ENCODE results near the gene MMAB. TPM values are rescaled to one million over a fixed set of nuclear protein-coding genes. Genes with fewer than 3 reads are reported as not detected.

MMAB gene
- polyA plus RNA-seq, 4 donors, result 23.9 to 95.9 (median 33.1) TPM

- Histone ChIP-seq H3K27ac (ENCODE audit: low read depth in 1 of 3, low read length in 2 of 3) (no peak overlapping the region), H3K4me3 (ENCODE audit: low read depth in 1 of 3, low read length in 3 of 3) (no peak overlapping the region), H3K36me3 (ENCODE audit: control insufficient read depth in 3 of 3, insufficient read depth in 2 of 3, low read depth in 1 of 3, low read length in 3 of 3) (peaks cover 2 to 76% (median 6%) of the 10 kb centered on the region in 3 donors), H3K9me3 (ENCODE audit: control insufficient read depth in 2 of 2, insufficient read depth in 1 of 2, low read depth in 1 of 2, low read length in 1 of 2) (peaks cover 0 to 2% of the 10 kb centered on the region in 2 donors), H3K4me1 (ENCODE audit: control insufficient read depth in 3 of 3, insufficient read depth in 2 of 3, low read depth in 1 of 3, low read length in 2 of 3) (peaks cover 0 to 1% (median under 1%) of the 10 kb centered on the region in 3 donors), H3K27me3 (ENCODE audit: control insufficient read depth in 3 of 3, insufficient read depth in 3 of 3, low read length in 3 of 3) (no peaks in the 10 kb centered on the region)
- FAIRE-seq (no peak), DNase-seq (no peak)
- 88 to 92% (median 91%) methylated on average over 10 of the region's 10 CpGs for WGBS, 3 donors
These were observed 6.0 kb downstream of the MMAB start for GRCh38 chr12:109567296-109567695.

GRCh38 chr12:109566424-109566823 lies 6.9 kb downstream of the MMAB start:
- 85 to 91% (median 90%) methylated on average over 8 of the region's 8 CpGs for WGBS, 3 donors
- no peak for FAIRE-seq

GRCh38 chr12:109563291-109564284 lies 9.7 kb downstream of the MMAB start:
- FAIRE-seq (no peak), DNase-seq (no peak)
- peaks cover 0 to 3% of the 10 kb centered on the region in 2 donors for H3K9me3 ChIP-seq (ENCODE audit: control insufficient read depth in 2 of 2, insufficient read depth in 1 of 2, low read depth in 1 of 2, low read length in 1 of 2)
- 88 to 95% (median 94%) methylated on average over 30 of the region's 30 CpGs for WGBS, 3 donors
- no peaks in the 10 kb centered on the region for H3K27me3 ChIP-seq (ENCODE audit: control insufficient read depth in 3 of 3, insufficient read depth in 3 of 3, low read length in 3 of 3)
- no peak overlapping the region for H3K27ac ChIP-seq (ENCODE audit: low read depth in 1 of 3, low read length in 2 of 3)
- H3K4me3 ChIP-seq (ENCODE audit: low read depth in 1 of 3, low read length in 3 of 3), result no peak overlapping the region
- peaks cover 0 to 7% (median 0%) of the 10 kb centered on the region in 3 donors for H3K4me1 ChIP-seq (ENCODE audit: control insufficient read depth in 3 of 3, insufficient read depth in 2 of 3, low read depth in 1 of 3, low read length in 2 of 3)
- peaks cover 2 to 86% (median 6%) of the 10 kb centered on the region in 3 donors for H3K36me3 ChIP-seq (ENCODE audit: control insufficient read depth in 3 of 3, insufficient read depth in 2 of 3, low read depth in 1 of 3, low read length in 3 of 3)

More at GRCh38 chr12:109566424-109566823, 6.9 kb downstream of the MMAB start:
- no peaks in the 10 kb centered on the region for H3K4me1 ChIP-seq (ENCODE audit: control insufficient read depth in 3 of 3, insufficient read depth in 2 of 3, low read depth in 1 of 3, low read length in 2 of 3)
- H3K27ac ChIP-seq (ENCODE audit: low read depth in 1 of 3, low read length in 2 of 3), result no peak overlapping the region
- H3K36me3 ChIP-seq (ENCODE audit: control insufficient read depth in 3 of 3, insufficient read depth in 2 of 3, low read depth in 1 of 3, low read length in 3 of 3), result peaks cover 2 to 80% (median 6%) of the 10 kb centered on the region in 3 donors
- no peaks in the 10 kb centered on the region for H3K27me3 ChIP-seq (ENCODE audit: control insufficient read depth in 3 of 3, insufficient read depth in 3 of 3, low read length in 3 of 3)
- H3K9me3 ChIP-seq (ENCODE audit: control insufficient read depth in 2 of 2, insufficient read depth in 1 of 2, low read depth in 1 of 2, low read length in 1 of 2), result peaks cover 0 to 3% of the 10 kb centered on the region in 2 donors
- H3K4me3 ChIP-seq (ENCODE audit: low read depth in 1 of 3, low read length in 3 of 3), result no peak overlapping the region
- DNase-seq, result no peak

- 94 to 96% (median 95%) methylated on average over 4 of the region's 4 CpGs for WGBS, 3 donors
These were observed 10.4 kb downstream of the MMAB start for GRCh38 chr12:109562871-109563270.

GRCh38 chr12:109561711-109562030 lies 11.6 kb downstream of the MMAB start:
- WGBS, 3 donors, result 96 to 98% (median 96%) methylated on average over 10 of the region's 10 CpGs
- H3K4me1 ChIP-seq (ENCODE audit: control insufficient read depth in 3 of 3, insufficient read depth in 2 of 3, low read depth in 1 of 3, low read length in 2 of 3), result peaks cover 0 to 16% (median 3%) of the 10 kb centered on the region in 3 donors
- H3K36me3 ChIP-seq (ENCODE audit: control insufficient read depth in 3 of 3, insufficient read depth in 2 of 3, low read depth in 1 of 3, low read length in 3 of 3), result peaks cover 0 to 81% (median 2%) of the 10 kb centered on the region in 3 donors
- FAIRE-seq, result no peak
- H3K9me3 ChIP-seq (ENCODE audit: control insufficient read depth in 2 of 2, insufficient read depth in 1 of 2, low read depth in 1 of 2, low read length in 1 of 2), result peaks cover 0 to 3% of the 10 kb centered on the region in 2 donors
- DNase-seq, result no peak
- H3K4me3 ChIP-seq (ENCODE audit: low read depth in 1 of 3, low read length in 3 of 3), result no peak overlapping the region
- no peak overlapping the region for H3K27ac ChIP-seq (ENCODE audit: low read depth in 1 of 3, low read length in 2 of 3)
- H3K27me3 ChIP-seq (ENCODE audit: control insufficient read depth in 3 of 3, insufficient read depth in 3 of 3, low read length in 3 of 3), result no peaks in the 10 kb centered on the region

More at GRCh38 chr12:109562871-109563270, 10.4 kb downstream of the MMAB start:
- no peak overlapping the region for H3K27ac ChIP-seq (ENCODE audit: low read depth in 1 of 3, low read length in 2 of 3)
- H3K36me3 ChIP-seq (ENCODE audit: control insufficient read depth in 3 of 3, insufficient read depth in 2 of 3, low read depth in 1 of 3, low read length in 3 of 3), result peaks cover 2 to 81% (median 3%) of the 10 kb centered on the region in 3 donors
- H3K4me1 ChIP-seq (ENCODE audit: control insufficient read depth in 3 of 3, insufficient read depth in 2 of 3, low read depth in 1 of 3, low read length in 2 of 3), result peaks cover 0 to 14% (median 3%) of the 10 kb centered on the region in 3 donors
- H3K9me3 ChIP-seq (ENCODE audit: control insufficient read depth in 2 of 2, insufficient read depth in 1 of 2, low read depth in 1 of 2, low read length in 1 of 2), result peaks cover 0 to 3% of the 10 kb centered on the region in 2 donors
- FAIRE-seq (no peak), DNase-seq (no peak)
- H3K4me3 ChIP-seq (ENCODE audit: low read depth in 1 of 3, low read length in 3 of 3), result no peak overlapping the region
- H3K27me3 ChIP-seq (ENCODE audit: control insufficient read depth in 3 of 3, insufficient read depth in 3 of 3, low read length in 3 of 3), result no peaks in the 10 kb centered on the region

- H3K27me3 ChIP-seq (ENCODE audit: control insufficient read depth in 3 of 3, insufficient read depth in 3 of 3, low read length in 3 of 3), result no peaks in the 10 kb centered on the region
- peaks cover 0 to 81% (median 0%) of the 10 kb centered on the region in 3 donors for H3K36me3 ChIP-seq (ENCODE audit: control insufficient read depth in 3 of 3, insufficient read depth in 2 of 3, low read depth in 1 of 3, low read length in 3 of 3)
- DNase-seq (no peak), FAIRE-seq (no peak)
- peaks cover 0 to 16% (median 3%) of the 10 kb centered on the region in 3 donors for H3K4me1 ChIP-seq (ENCODE audit: control insufficient read depth in 3 of 3, insufficient read depth in 2 of 3, low read depth in 1 of 3, low read length in 2 of 3)
- WGBS, 3 donors, result 88 to 94% (median 93%) methylated on average over 24 to 30 of the region's 30 CpGs
- no peak overlapping the region for H3K4me3 ChIP-seq (ENCODE audit: low read depth in 1 of 3, low read length in 3 of 3)
- peaks cover 0 to 3% of the 10 kb centered on the region in 2 donors for H3K9me3 ChIP-seq (ENCODE audit: control insufficient read depth in 2 of 2, insufficient read depth in 1 of 2, low read depth in 1 of 2, low read length in 1 of 2)
- no peak overlapping the region for H3K27ac ChIP-seq (ENCODE audit: low read depth in 1 of 3, low read length in 2 of 3)
These were observed 12.2 kb downstream of the MMAB start for GRCh38 chr12:109560867-109561710.

GRCh38 chr12:109559601-109560000 lies 13.7 kb downstream of the MMAB start:
- FAIRE-seq (no peak), DNase-seq (no peak)
- H3K4me3 ChIP-seq (ENCODE audit: low read depth in 1 of 3, low read length in 3 of 3), result no peak overlapping the region
- H3K9me3 ChIP-seq (ENCODE audit: control insufficient read depth in 2 of 2, insufficient read depth in 1 of 2, low read depth in 1 of 2, low read length in 1 of 2), result peaks cover 0 to 3% of the 10 kb centered on the region in 2 donors
- no peak overlapping the region for H3K27ac ChIP-seq (ENCODE audit: low read depth in 1 of 3, low read length in 2 of 3)
- H3K36me3 ChIP-seq (ENCODE audit: control insufficient read depth in 3 of 3, insufficient read depth in 2 of 3, low read depth in 1 of 3, low read length in 3 of 3), result peaks cover 0 to 75% (median 0%) of the 10 kb centered on the region in 3 donors
- H3K4me1 ChIP-seq (ENCODE audit: control insufficient read depth in 3 of 3, insufficient read depth in 2 of 3, low read depth in 1 of 3, low read length in 2 of 3), result peaks cover 0 to 16% (median 3%) of the 10 kb centered on the region in 3 donors
- peaks cover 0 to 3% (median 0%) of the 10 kb centered on the region in 3 donors for H3K27me3 ChIP-seq (ENCODE audit: control insufficient read depth in 3 of 3, insufficient read depth in 3 of 3, low read length in 3 of 3)
- 95 to 98% (median 97%) methylated on average over 10 of the region's 10 CpGs for WGBS, 3 donors

- Histone ChIP-seq H3K9me3 (ENCODE audit: control insufficient read depth in 2 of 2, insufficient read depth in 1 of 2, low read depth in 1 of 2, low read length in 1 of 2) (peaks cover 0 to 3% of the 10 kb centered on the region in 2 donors), H3K4me1 (ENCODE audit: control insufficient read depth in 3 of 3, insufficient read depth in 2 of 3, low read depth in 1 of 3, low read length in 2 of 3) (peaks cover 0 to 16% (median 3%) of the 10 kb centered on the region in 3 donors)
- FAIRE-seq, result no peak
These were observed 14.2 kb downstream of the MMAB start for GRCh38 chr12:109559200-109559505.

More at GRCh38 chr12:109559200-109559505, 14.2 kb downstream of the MMAB start:
- Histone ChIP-seq H3K27ac (ENCODE audit: low read depth in 1 of 3, low read length in 2 of 3) (peak overlapping the region; percentile 60 to 77 (median 73)), H3K4me3 (ENCODE audit: low read depth in 1 of 3, low read length in 3 of 3) (no peak overlapping the region), H3K27me3 (ENCODE audit: control insufficient read depth in 3 of 3, insufficient read depth in 3 of 3, low read length in 3 of 3) (peaks cover 0 to 5% (median 0%) of the 10 kb centered on the region in 3 donors), H3K36me3 (ENCODE audit: control insufficient read depth in 3 of 3, insufficient read depth in 2 of 3, low read depth in 1 of 3, low read length in 3 of 3) (peaks cover 0 to 71% (median 0%) of the 10 kb centered on the region in 3 donors)
- 81 to 93% (median 89%) methylated on average over 6 of the region's 6 CpGs for WGBS, 3 donors
- no peak for DNase-seq

Data from small intestine (tissue), 7 donors.